HepG2 (cell line): Measurements from ENCODE around the gene LINGO1. TPM values are rescaled to one million over a fixed set of nuclear protein-coding genes. Genes with fewer than 3 reads are reported as not detected.

Experiments
- FOXP4 ChIP-seq: sonication (generic); formaldehyde crosslinking; IDR thresholded peaks from 2 replicates; pipeline ENCODE4 v1.4.0; 2020; ENCODE audit warnings: missing genetic modification reagents
- SNAI1 ChIP-seq: sonication (generic); formaldehyde crosslinking; IDR thresholded peaks from 2 replicates; pipeline ENCODE4 v1.5.0; 2020; ENCODE audit warnings: mild to moderate bottlenecking, missing genetic modification reagents, borderline replicate concordance
- STAG1 ChIP-seq: sonication (generic); formaldehyde crosslinking; IDR thresholded peaks from 2 replicates; pipeline ENCODE4 v1.4.0; 2020; ENCODE audit warnings: missing genetic modification reagents
- polyA plus RNA-seq, 8 experiments: library from polyadenylated mRNA; depleted of rRNA in 3 of 8; stranded (reverse) in 7 of 8; unstranded in 1 of 8; fragments of >200 nt; fragmentation: Illumina TruSeq in 4 of 8; extraction: Trizol in 4 of 8; gene quantifications; 2 replicates each; pipeline versions ENCODE4 v1.2.1 to v1.2.3, GENCODE V29; 2011 to 2016; ENCODE audit warnings: low read depth in 4 of 8, missing spikeins in 1 of 8, mixed read lengths in 1 of 8; ENCODE audit not compliant: insufficient read depth in 1 of 8
- total RNA-seq, 5 experiments: library from RNA; depleted of rRNA; stranded (reverse); fragments of >200 nt; fragmentation: Illumina TruSeq; extraction: Trizol; gene quantifications; 2 replicates each; pipeline ENCODE4 v1.2.3, GENCODE V29; 2016; ENCODE audit warnings: low read depth in 1 of 5
- TF ChIP-seq, protein P1 (sequence below): sonication (generic); formaldehyde crosslinking; IDR thresholded peaks from one replicate; pipeline ENCODE4 v1.5.1; 2020; ENCODE audit warnings: mild to moderate bottlenecking, missing genetic modification reagents; ENCODE audit errors: not compliant biosample characterization
- TF ChIP-seq, protein P2 (sequence below): sonication (generic); formaldehyde crosslinking; IDR thresholded peaks from 2 replicates; pipeline ENCODE4 v1.5.0; 2020; ENCODE audit warnings: mild to moderate bottlenecking, missing genetic modification reagents, moderate library complexity

LINGO1 gene
- total and polyA plus RNA-seq, 2 of the 13 experiments (the other 11 are each of a cell fraction or from before 2014, with no cell fraction given) = 0.07 TPM; not detected in 1

- TF ChIP-seq, protein P1, sequence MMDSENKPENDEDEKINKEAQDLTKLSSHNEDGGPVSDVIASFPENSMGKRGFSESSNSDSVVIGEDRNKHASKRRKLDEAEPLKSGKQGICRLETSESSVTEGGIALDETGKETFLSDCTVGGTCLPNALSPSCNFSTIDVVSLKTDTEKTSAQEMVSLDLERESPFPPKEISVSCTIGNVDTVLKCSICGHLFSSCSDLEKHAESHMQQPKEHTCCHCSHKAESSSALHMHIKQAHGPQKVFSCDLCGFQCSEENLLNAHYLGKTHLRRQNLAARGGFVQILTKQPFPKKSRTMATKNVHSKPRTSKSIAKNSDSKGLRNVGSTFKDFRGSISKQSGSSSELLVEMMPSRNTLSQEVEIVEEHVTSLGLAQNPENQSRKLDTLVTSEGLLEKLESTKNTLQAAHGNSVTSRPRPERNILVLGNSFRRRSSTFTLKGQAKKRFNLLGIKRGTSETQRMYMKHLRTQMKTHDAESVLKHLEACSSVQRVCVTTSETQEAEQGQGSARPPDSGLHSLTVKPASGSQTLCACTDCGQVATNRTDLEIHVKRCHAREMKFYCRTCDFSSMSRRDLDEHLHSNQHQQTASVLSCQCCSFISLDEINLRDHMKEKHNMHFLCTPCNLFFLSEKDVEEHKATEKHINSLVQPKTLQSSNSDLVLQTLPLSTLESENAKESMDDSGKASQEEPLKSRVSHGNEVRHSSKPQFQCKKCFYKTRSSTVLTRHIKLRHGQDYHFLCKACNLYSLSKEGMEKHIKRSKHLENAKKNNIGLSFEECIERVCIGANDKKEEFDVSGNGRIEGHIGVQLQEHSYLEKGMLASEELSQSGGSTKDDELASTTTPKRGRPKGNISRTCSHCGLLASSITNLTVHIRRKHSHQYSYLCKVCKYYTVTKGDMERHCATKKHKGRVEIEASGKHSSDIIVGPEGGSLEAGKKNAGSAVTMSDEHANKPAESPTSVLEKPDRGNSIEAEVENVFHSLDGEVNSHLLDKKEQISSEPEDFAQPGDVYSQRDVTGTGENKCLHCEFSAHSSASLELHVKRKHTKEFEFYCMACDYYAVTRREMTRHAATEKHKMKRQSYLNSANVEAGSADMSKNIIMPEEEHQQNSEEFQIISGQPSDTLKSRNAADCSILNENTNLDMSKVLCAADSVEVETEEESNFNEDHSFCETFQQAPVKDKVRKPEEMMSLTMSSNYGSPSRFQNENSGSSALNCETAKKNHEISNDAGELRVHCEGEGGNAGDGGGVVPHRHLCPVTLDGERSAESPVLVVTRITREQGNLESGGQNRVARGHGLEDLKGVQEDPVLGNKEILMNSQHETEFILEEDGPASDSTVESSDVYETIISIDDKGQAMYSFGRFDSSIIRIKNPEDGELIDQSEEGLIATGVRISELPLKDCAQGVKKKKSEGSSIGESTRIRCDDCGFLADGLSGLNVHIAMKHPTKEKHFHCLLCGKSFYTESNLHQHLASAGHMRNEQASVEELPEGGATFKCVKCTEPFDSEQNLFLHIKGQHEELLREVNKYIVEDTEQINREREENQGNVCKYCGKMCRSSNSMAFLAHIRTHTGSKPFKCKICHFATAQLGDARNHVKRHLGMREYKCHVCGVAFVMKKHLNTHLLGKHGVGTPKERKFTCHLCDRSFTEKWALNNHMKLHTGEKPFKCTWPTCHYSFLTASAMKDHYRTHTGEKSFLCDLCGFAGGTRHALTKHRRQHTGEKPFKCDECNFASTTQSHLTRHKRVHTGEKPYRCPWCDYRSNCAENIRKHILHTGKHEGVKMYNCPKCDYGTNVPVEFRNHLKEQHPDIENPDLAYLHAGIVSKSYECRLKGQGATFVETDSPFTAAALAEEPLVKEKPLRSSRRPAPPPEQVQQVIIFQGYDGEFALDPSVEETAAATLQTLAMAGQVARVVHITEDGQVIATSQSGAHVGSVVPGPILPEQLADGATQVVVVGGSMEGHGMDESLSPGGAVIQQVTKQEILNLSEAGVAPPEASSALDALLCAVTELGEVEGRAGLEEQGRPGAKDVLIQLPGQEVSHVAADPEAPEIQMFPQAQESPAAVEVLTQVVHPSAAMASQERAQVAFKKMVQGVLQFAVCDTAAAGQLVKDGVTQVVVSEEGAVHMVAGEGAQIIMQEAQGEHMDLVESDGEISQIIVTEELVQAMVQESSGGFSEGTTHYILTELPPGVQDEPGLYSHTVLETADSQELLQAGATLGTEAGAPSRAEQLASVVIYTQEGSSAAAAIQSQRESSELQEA = no peak
- TF ChIP-seq SNAI1 (CRISPR knock-in tag) (no peak), FOXP4 (CRISPR knock-in tag) (0 out of 2 replicates have a peak, but pooled peaks have one; percentile 14), STAG1 (peak; percentile 42)
- TF ChIP-seq, protein P2, sequence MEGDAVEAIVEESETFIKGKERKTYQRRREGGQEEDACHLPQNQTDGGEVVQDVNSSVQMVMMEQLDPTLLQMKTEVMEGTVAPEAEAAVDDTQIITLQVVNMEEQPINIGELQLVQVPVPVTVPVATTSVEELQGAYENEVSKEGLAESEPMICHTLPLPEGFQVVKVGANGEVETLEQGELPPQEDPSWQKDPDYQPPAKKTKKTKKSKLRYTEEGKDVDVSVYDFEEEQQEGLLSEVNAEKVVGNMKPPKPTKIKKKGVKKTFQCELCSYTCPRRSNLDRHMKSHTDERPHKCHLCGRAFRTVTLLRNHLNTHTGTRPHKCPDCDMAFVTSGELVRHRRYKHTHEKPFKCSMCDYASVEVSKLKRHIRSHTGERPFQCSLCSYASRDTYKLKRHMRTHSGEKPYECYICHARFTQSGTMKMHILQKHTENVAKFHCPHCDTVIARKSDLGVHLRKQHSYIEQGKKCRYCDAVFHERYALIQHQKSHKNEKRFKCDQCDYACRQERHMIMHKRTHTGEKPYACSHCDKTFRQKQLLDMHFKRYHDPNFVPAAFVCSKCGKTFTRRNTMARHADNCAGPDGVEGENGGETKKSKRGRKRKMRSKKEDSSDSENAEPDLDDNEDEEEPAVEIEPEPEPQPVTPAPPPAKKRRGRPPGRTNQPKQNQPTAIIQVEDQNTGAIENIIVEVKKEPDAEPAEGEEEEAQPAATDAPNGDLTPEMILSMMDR = peak; percentile 72
Observed at GRCh38 chr15:77617476-77618230, 15.1 kb downstream of the LINGO1 start (continued).
